HG03439 (cell line): ENCODE measurements around the gene CT45A2.
"Not testable (repeated sequence)": the region's sequence is repeated elsewhere in the genome, so short reads cannot be mapped to it uniquely, and the experiment has no call there.

Experiments used
- ATAC-seq: cut with Tn5 transposase; IDR thresholded peaks from one replicate; pipeline ENCODE4 v1.9.1; 2021; ENCODE audit warnings: mild to moderate bottlenecking, moderate library complexity; ENCODE audit not compliant: unreplicated experiment

Gene CT45A2, protein sequence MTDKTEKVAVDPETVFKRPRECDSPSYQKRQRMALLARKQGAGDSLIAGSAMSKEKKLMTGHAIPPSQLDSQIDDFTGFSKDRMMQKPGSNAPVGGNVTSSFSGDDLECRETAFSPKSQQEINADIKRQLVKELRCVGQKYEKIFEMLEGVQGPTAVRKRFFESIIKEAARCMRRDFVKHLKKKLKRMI

DNA sequence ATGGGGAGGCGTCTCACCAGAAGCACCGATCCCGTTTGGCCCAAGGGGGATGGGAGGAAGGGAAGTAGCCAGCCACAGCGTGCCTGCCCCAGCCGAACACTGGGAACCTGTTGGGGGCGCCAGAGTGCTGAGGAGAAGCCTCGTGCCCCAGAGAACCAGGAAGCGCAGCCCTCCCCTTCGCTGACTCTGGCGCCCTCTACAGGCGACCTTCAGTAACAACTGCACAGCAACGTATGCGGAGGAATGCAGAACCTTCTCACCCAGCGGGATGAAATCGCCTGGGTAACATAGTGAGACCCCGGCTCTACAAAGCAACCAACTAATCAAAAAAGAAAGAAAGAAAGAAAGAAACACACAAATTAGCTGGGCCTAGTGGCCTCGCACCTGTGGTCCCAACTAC lies at the start of gene CT45A2:
TSS of gene CT45A2 (minus strand) at position 101 of the 400 bp plus-strand sequence. CDS start 3,747 bp downstream, outside the sequence.
- not testable (repeated sequence) for ATAC-seq

DNA sequence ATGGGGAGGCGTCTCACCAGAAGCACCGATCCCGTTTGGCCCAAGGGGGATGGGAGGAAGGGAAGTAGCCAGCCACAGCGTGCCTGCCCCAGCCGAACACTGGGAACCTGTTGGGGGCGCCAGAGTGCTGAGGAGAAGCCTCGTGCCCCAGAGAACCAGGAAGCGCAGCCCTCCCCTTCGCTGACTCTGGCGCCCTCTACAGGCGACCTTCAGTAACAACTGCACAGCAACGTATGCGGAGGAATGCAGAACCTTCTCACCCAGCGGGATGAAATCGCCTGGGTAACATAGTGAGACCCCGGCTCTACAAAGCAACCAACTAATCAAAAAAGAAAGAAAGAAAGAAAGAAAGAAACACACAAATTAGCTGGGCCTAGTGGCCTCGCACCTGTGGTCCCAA lies 34.6 kb upstream of the CT45A2 start, which contains the start of gene CT45A8:
TSS of gene CT45A8 (minus strand) at position 101 of the 400 bp plus-strand sequence. CDS start 3,755 bp downstream, outside the sequence.
- ATAC-seq: not testable (repeated sequence)

DNA sequence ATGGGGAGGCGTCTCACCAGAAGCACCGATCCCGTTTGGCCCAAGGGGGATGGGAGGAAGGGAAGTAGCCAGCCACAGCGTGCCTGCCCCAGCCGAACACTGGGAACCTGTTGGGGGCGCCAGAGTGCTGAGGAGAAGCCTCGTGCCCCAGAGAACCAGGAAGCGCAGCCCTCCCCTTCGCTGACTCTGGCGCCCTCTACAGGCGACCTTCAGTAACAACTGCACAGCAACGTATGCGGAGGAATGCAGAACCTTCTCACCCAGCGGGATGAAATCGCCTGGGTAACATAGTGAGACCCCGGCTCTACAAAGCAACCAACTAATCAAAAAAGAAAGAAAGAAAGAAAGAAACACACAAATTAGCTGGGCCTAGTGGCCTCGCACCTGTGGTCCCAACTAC lies 17.4 kb upstream of the CT45A2 start, which contains the start of gene CT45A7:
TSS of gene CT45A7 (minus strand) at position 101 of the 400 bp plus-strand sequence. CDS start 3,747 bp downstream, outside the sequence.
- not testable (repeated sequence) for ATAC-seq

DNA sequence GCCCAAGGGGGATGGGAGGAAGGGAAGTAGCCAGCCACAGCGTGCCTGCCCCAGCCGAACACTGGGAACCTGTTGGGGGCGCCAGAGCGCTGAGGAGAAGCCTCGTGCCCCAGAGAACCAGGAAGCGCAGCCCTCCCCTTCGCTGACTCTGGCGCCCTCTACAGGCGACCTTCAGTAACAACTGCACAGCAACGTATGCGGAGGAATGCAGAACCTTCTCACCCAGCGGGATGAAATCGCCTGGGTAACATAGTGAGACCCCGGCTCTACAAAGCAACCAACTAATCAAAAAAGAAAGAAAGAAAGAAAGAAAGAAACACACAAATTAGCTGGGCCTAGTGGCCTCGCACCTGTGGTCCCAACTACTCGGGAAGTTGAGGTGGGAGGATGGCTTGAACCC lies 17.1 kb downstream of the CT45A2 start, which contains the start of gene CT45A6:
TSS of gene CT45A6 (minus strand) at position 101 of the 400 bp plus-strand sequence. CDS start 3,794 bp downstream, outside the sequence.
- not testable (repeated sequence) for ATAC-seq

DNA sequence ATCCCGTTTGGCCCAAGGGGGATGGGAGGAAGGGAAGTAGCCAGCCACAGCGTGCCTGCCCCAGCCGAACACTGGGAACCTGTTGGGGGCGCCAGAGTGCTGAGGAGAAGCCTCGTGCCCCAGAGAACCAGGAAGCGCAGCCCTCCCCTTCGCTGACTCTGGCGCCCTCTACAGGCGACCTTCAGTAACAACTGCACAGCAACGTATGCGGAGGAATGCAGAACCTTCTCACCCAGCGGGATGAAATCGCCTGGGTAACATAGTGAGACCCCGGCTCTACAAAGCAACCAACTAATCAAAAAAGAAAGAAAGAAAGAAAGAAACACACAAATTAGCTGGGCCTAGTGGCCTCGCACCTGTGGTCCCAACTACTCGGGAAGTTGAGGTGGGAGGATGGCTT lies 34.4 kb downstream of the CT45A2 start, which contains the start of gene CT45A5:
TSS of gene CT45A5 (minus strand) at position 101 of the 400 bp plus-strand sequence. CDS start 3,774 bp downstream, outside the sequence.
- not testable (repeated sequence) for ATAC-seq

DNA sequence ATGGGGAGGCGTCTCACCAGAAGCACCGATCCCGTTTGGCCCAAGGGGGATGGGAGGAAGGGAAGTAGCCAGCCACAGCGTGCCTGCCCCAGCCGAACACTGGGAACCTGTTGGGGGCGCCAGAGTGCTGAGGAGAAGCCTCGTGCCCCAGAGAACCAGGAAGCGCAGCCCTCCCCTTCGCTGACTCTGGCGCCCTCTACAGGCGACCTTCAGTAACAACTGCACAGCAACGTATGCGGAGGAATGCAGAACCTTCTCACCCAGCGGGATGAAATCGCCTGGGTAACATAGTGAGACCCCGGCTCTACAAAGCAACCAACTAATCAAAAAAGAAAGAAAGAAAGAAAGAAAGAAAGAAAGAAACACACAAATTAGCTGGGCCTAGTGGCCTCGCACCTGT lies 51.7 kb downstream of the CT45A2 start, which contains the start of gene CT45A3:
TSS of gene CT45A3 (minus strand) at position 101 of the 400 bp plus-strand sequence. CDS start 3,747 bp downstream, outside the sequence.
- ATAC-seq: not testable (repeated sequence)
